Activated CD4-positive, CD25-positive, alpha-beta regulatory T cell treated with anti-CD3 and anti-CD28 coated beads, Interleukin-2, amount 50 U/mL, for 24 hours (primary cell): ENCODE results near the gene KRTAP4-16.
"Not testable (repeated sequence)": the region's sequence is repeated elsewhere in the genome, so short reads cannot be mapped to it uniquely, and the experiment has no call there.

Experiments used
- ATAC-seq, 2 donors: fragments of 150-1000 bp; cut with Tn5 transposase; one replicate each; pipeline ENCODE4 v1.10.0; 2021; ENCODE audit warnings: mild to moderate bottlenecking in 1 of 2, moderate library complexity in 1 of 2

Gene KRTAP4-16

GRCh38 chr17:41069031-41069430 is 33.0 kb downstream of the KRTAP4-16 start:
- no peak for ATAC-seq

GRCh38 chr17:41067281-41067680 is 34.7 kb downstream of the KRTAP4-16 start:
- ATAC-seq, result no peak

GRCh38 chr17:41065829-41066624 is 36.0 kb downstream of the KRTAP4-16 start, which contains the start of gene KRTAP2-4:
Gene KRTAP2-4 (minus strand): TSS chr17:41065879. CDS start chr17:41065845, 34 bp downstream.
- ATAC-seq, result no peak

GRCh38 chr17:41065016-41065689 is 36.9 kb downstream of the KRTAP4-16 start:
- not testable (repeated sequence) for ATAC-seq

- no peak for ATAC-seq
Observed at GRCh38 chr17:41064301-41064700, 37.7 kb downstream of the KRTAP4-16 start.

- no peak for ATAC-seq
Observed at GRCh38 chr17:41063449-41063848, 38.6 kb downstream of the KRTAP4-16 start.

GRCh38 chr17:41061964-41062363 is 40.0 kb downstream of the KRTAP4-16 start:
- no peak for ATAC-seq

GRCh38 chr17:41060052-41060604 is 41.9 kb downstream of the KRTAP4-16 start, which contains the start of gene KRTAP2-3:
Gene KRTAP2-3 (minus strand): TSS chr17:41060114. CDS start chr17:41060050, 64 bp downstream.
- ATAC-seq, result no peak

GRCh38 chr17:41059276-41060051 is 42.5 kb downstream of the KRTAP4-16 start:
- ATAC-seq, result not testable (repeated sequence)

GRCh38 chr17:41058741-41059140 is 43.3 kb downstream of the KRTAP4-16 start:
- no peak for ATAC-seq

GRCh38 chr17:41057547-41057946 is 44.5 kb downstream of the KRTAP4-16 start:
- ATAC-seq, result no peak

- ATAC-seq, result not testable (repeated sequence)
Observed at GRCh38 chr17:41055130-41055529, 46.9 kb downstream of the KRTAP4-16 start, which contains the start of gene KRTAP2-2. Gene KRTAP2-2 (minus strand): TSS chr17:41055230. CDS start chr17:41055211, 19 bp downstream.

GRCh38 chr17:41054556-41054955 is 47.5 kb downstream of the KRTAP4-16 start:
- not testable (repeated sequence) for ATAC-seq

GRCh38 chr17:41054025-41054424 is 48.0 kb downstream of the KRTAP4-16 start:
- no peak for ATAC-seq

GRCh38 chr17:41052566-41052965 is 49.4 kb downstream of the KRTAP4-16 start:
- no peak for ATAC-seq
